HG03354 (cell line): ENCODE results near the gene ITK.

ENCODE experiments used
- ATAC-seq: cut with Tn5 transposase; IDR thresholded peaks from one replicate; pipeline ENCODE4 v1.9.1; 2021; ENCODE audit warnings: mild to moderate bottlenecking; ENCODE audit not compliant: unreplicated experiment, poor library complexity, severe bottlenecking

The ITK gene

GRCh38 chr5:157180374-157181264, at the start of gene ITK:
TSS of gene ITK (plus strand) at chr5:157180840. CDS start at chr5:157180978, 138 bp downstream.
- no peak for ATAC-seq

GRCh38 chr5:157130925-157131324, 49.7 kb upstream of the ITK start:
- no peak for ATAC-seq

GRCh38 chr5:157132281-157132612, 48.4 kb upstream of the ITK start:
- no peak for ATAC-seq

GRCh38 chr5:157137691-157138090, 42.9 kb upstream of the ITK start:
- ATAC-seq = no peak

- peak; percentile 100 for ATAC-seq
Measured at GRCh38 chr5:157142317-157143126, 38.1 kb upstream of the ITK start, which contains the start of gene MED7. TSS of gene MED7 (minus strand) at chr5:157142865. CDS start at chr5:157139431, 3,434 bp downstream.

GRCh38 chr5:157143127-157143971, 37.3 kb upstream of the ITK start:
- ATAC-seq = peak; percentile 47

- ATAC-seq = peak; percentile 87
Measured at GRCh38 chr5:157148734-157149615, 31.7 kb upstream of the ITK start.

GRCh38 chr5:157150995-157151394, 29.6 kb upstream of the ITK start:
- ATAC-seq = no peak

- ATAC-seq = no peak
Measured at GRCh38 chr5:157155297-157155696, 25.3 kb upstream of the ITK start.

- no peak for ATAC-seq
Measured at GRCh38 chr5:157157293-157157891, 23.2 kb upstream of the ITK start.

- ATAC-seq = no peak
Measured at GRCh38 chr5:157159209-157159751, 21.4 kb upstream of the ITK start.

GRCh38 chr5:157160001-157160400, 20.6 kb upstream of the ITK start:
- no peak for ATAC-seq

- ATAC-seq = no peak
Measured at GRCh38 chr5:157161996-157162395, 18.6 kb upstream of the ITK start.

GRCh38 chr5:157162919-157163510, 17.6 kb upstream of the ITK start:
- ATAC-seq = no peak

- ATAC-seq = no peak
Measured at GRCh38 chr5:157164521-157164920, 16.1 kb upstream of the ITK start.

- no peak for ATAC-seq
Measured at GRCh38 chr5:157165261-157165660, 15.4 kb upstream of the ITK start.

GRCh38 chr5:157165668-157166067, 15.0 kb upstream of the ITK start:
- ATAC-seq = no peak
